Measurements from ENCODE around the gene LRRTM3. TPM values are rescaled to one million over a fixed set of nuclear protein-coding genes. Genes with fewer than 3 reads are reported as not detected.

LRRTM3 gene
- total RNA-seq, 2 experiments from 2014 or later: not detected

- Mint-ChIP-seq H3K4me1 (ENCODE audit: low read depth) (no peaks in the 10 kb centered on the region), H3K36me3 (ENCODE audit: low read depth) (no peaks in the 10 kb centered on the region), H3K9me3 (peaks cover 2% of the 10 kb centered on the region), H3K27me3 (no peaks in the 10 kb centered on the region), H3K4me3 (no peak overlapping the region), H3K27ac (no peak overlapping the region)
- ChIA-PET CTCF (no interaction called here), POLR2A (no interaction called here)
- no peak for TF ChIP-seq CTCF (IDR thresholded peaks at IDR 0.05)
- DNase-seq: no peak
- ATAC-seq: no peak
- intact Hi-C loops (cut with micrococcal nuclease): no loop called here
Observed at GRCh38 chr10:67049988-67050387, 124.2 kb downstream of the LRRTM3 start.

- Mint-ChIP-seq H3K9me3 (peaks cover 2% of the 10 kb centered on the region), H3K27ac (no peak overlapping the region), H3K27me3 (no peaks in the 10 kb centered on the region), H3K36me3 (ENCODE audit: low read depth) (no peaks in the 10 kb centered on the region), H3K4me1 (ENCODE audit: low read depth) (no peaks in the 10 kb centered on the region), H3K4me3 (no peak overlapping the region)
- intact Hi-C loops (cut with micrococcal nuclease): no loop called here
- POLR2A ChIA-PET: no interaction called here
- ATAC-seq (no peak), DNase-seq (no peak)
- CTCF ChIA-PET: no interaction called here
- no peak for TF ChIP-seq CTCF (IDR thresholded peaks at IDR 0.05)
Observed at GRCh38 chr10:67050415-67050814, 124.6 kb downstream of the LRRTM3 start.

GRCh38 chr10:67072654-67073053, 146.8 kb downstream of the LRRTM3 start:
- intact Hi-C loops (cut with micrococcal nuclease): no loop called here

GRCh38 chr10:67075491-67075971, 149.7 kb downstream of the LRRTM3 start:
- H3K36me3 Mint-ChIP-seq (ENCODE audit: low read depth): no peaks in the 10 kb centered on the region
- no peaks in the 10 kb centered on the region for H3K4me1 Mint-ChIP-seq (ENCODE audit: low read depth)
- no peak for TF ChIP-seq CTCF (IDR thresholded peaks at IDR 0.05)
- peaks cover 2% of the 10 kb centered on the region for H3K9me3 Mint-ChIP-seq
- ATAC-seq (no peak), DNase-seq (no peak)
- intact Hi-C loops (cut with micrococcal nuclease): no loop called here
- H3K27me3 Mint-ChIP-seq: no peaks in the 10 kb centered on the region
- ChIA-PET POLR2A (no interaction called here), CTCF (no interaction called here)
- no peak overlapping the region for H3K4me3 Mint-ChIP-seq
- H3K27ac Mint-ChIP-seq: no peak overlapping the region

More at GRCh38 chr10:67072654-67073053, 146.8 kb downstream of the LRRTM3 start:
- no peak overlapping the region for H3K27ac Mint-ChIP-seq
- peaks cover 2% of the 10 kb centered on the region for H3K9me3 Mint-ChIP-seq
- H3K4me1 Mint-ChIP-seq (ENCODE audit: low read depth): no peaks in the 10 kb centered on the region
- no peak for ATAC-seq
- no peak for TF ChIP-seq CTCF (IDR thresholded peaks at IDR 0.05)
- ChIA-PET CTCF (no interaction called here), POLR2A (no interaction called here)
- no peaks in the 10 kb centered on the region for H3K27me3 Mint-ChIP-seq
- no peak for DNase-seq
- no peaks in the 10 kb centered on the region for H3K36me3 Mint-ChIP-seq (ENCODE audit: low read depth)
- no peak overlapping the region for H3K4me3 Mint-ChIP-seq

GRCh38 chr10:67076144-67076543, 150.3 kb downstream of the LRRTM3 start:
- no peaks in the 10 kb centered on the region for H3K36me3 Mint-ChIP-seq (ENCODE audit: low read depth)
- H3K9me3 Mint-ChIP-seq: peaks cover 2% of the 10 kb centered on the region
- intact Hi-C loops (cut with micrococcal nuclease): no loop called here
- ATAC-seq: no peak
- no peak for DNase-seq
- CTCF ChIA-PET: no interaction called here
- no peak overlapping the region for H3K4me3 Mint-ChIP-seq
- TF ChIP-seq CTCF (IDR thresholded peaks at IDR 0.05): no peak
- no peaks in the 10 kb centered on the region for H3K4me1 Mint-ChIP-seq (ENCODE audit: low read depth)
- no peak overlapping the region for H3K27ac Mint-ChIP-seq
- H3K27me3 Mint-ChIP-seq: no peaks in the 10 kb centered on the region
- POLR2A ChIA-PET: no interaction called here

Data from activated CD8-positive, alpha-beta T cell treated with anti-CD3 and anti-CD28 coated beads for 36 hours (primary cell).